GM18873 (cell line): Measurements from ENCODE around the gene MAMLD1.

Source experiments
- ATAC-seq: cut with Tn5 transposase; IDR thresholded peaks from one replicate; pipeline ENCODE4 v1.9.1; 2021; ENCODE audit warnings: mild to moderate bottlenecking, moderate library complexity, moderate number of reproducible peaks; ENCODE audit not compliant: unreplicated experiment, low FRiP score

The MAMLD1 gene

GRCh38 chrX:150352581-150352980 lies 10.5 kb upstream of the MAMLD1 start:
- ATAC-seq: no peak

- no peak for ATAC-seq
Observed at GRCh38 chrX:150355913-150356312, 7.2 kb upstream of the MAMLD1 start.

GRCh38 chrX:150357790-150358189 lies 5.3 kb upstream of the MAMLD1 start:
- no peak for ATAC-seq

- no peak for ATAC-seq
Observed at GRCh38 chrX:150358651-150359050, 4.5 kb upstream of the MAMLD1 start.

- ATAC-seq: no peak
Observed at GRCh38 chrX:150360331-150360730, 2.8 kb upstream of the MAMLD1 start.

GRCh38 chrX:150361070-150361776 lies 1.9 kb upstream of the MAMLD1 start:
- ATAC-seq: no peak

GRCh38 chrX:150361777-150362351 lies 1.3 kb upstream of the MAMLD1 start:
- no peak for ATAC-seq

GRCh38 chrX:150363561-150364346 lies 637 bp downstream of the MAMLD1 start:
- no peak for ATAC-seq

GRCh38 chrX:150364347-150365050 lies 1.4 kb downstream of the MAMLD1 start:
- ATAC-seq: no peak

GRCh38 chrX:150365051-150365989 lies 2.2 kb downstream of the MAMLD1 start:
- ATAC-seq: no peak

GRCh38 chrX:150365990-150366911 lies 3.1 kb downstream of the MAMLD1 start:
- ATAC-seq: no peak

GRCh38 chrX:150366951-150367545 lies 3.9 kb downstream of the MAMLD1 start:
- no peak for ATAC-seq

- no peak for ATAC-seq
Observed at GRCh38 chrX:150370589-150371312, 7.6 kb downstream of the MAMLD1 start.

- no peak for ATAC-seq
Observed at GRCh38 chrX:150371877-150372276, 8.8 kb downstream of the MAMLD1 start.

- ATAC-seq: no peak
Observed at GRCh38 chrX:150372280-150372679, 9.2 kb downstream of the MAMLD1 start.

- no peak for ATAC-seq
Observed at GRCh38 chrX:150372756-150373155, 9.6 kb downstream of the MAMLD1 start.

- ATAC-seq: no peak
Observed at GRCh38 chrX:150375243-150375770, 12.2 kb downstream of the MAMLD1 start.

- no peak for ATAC-seq
Observed at GRCh38 chrX:150377005-150377404, 13.9 kb downstream of the MAMLD1 start.
